Measurements from ENCODE around the gene PSMB7. TPM values are rescaled to one million over a fixed set of nuclear protein-coding genes. Genes with fewer than 3 reads are reported as not detected.
A peak's percentile ranks its signal among the peaks of the same experiment; 100 is the strongest.

The PSMB7 gene
- total RNA-seq, 1 donor from 2014 or later = 142 TPM

DNA sequence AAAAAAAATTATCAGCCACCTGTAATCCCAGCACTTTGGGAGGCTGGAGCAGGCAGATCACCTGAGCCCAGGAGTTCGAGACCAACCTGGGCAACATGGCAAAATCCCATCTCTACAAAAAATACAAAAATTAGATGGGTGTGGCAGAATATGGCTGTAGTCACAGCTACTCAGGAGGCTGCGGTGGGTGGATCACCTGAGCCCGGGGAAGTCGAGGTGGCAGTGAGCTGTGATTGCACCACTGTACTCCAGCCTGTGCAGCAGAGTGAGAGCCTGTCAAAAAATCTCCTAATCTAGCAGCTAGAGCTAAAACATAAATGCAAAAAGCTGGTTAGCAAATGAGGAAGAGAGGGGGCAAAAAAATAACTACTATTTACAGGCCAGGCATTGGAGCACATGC, 12.0 kb downstream of the PSMB7 start:
- no peak for DNase-seq (ENCODE audit: low spot score in 2 of 2, unreplicated experiment in 2 of 2)

DNA sequence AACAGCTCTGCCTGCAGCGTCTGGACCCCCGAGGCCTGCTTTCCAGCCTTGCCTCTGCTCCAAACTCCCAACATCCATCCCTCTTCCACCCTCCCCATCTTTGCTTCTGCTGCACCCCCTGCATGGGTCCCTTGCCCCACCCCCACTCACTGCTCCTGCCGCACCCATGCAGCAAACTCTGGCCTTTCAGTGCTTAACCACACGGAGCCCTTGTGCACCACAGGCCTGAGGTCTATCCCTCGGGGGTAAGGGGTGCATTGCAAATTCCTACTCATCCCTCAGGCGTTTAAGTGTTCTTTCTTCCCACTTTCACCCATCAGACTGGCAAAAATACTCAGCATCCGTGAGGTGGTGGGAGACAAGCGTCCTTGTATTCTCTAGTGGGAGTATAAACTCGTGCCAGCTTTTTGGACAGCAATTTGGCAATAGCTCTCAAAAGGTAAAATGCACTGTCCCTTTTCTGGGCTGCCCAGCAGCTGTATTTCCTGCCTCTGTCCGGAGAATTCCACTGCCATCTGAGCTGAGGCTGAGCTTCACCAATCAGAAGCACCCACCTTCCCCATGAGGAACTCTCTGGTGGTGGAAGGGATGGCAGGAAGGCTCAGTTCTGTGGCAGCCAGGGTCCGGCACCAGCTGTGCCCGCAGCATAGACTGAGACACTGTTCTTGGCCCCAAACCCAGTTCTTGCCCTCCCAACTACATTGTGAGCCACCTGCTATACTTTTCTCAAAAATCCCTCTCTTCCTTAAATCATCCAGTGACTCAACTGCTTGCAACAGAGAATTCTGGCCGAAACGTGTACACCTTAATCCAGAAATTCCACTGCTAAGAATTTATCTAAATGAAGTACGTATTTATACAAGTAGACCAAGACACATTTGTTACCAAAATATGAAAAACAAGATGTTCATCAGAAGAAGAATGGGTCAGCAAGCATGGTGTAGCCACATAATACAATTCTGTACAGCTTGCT, 15.0 kb downstream of the PSMB7 start:
- Mint-ChIP-seq H3K9me3 (no peaks in the 10 kb centered on the region), H3K27ac (no peak overlapping the region), H3K4me3 (no peak overlapping the region), H3K27me3 (ENCODE audit: low read depth) (no peaks in the 10 kb centered on the region), H3K36me3 (peaks cover 16% of the 10 kb centered on the region), H3K4me1 (peaks cover 2% of the 10 kb centered on the region)
- TF ChIP-seq, protein P1, sequence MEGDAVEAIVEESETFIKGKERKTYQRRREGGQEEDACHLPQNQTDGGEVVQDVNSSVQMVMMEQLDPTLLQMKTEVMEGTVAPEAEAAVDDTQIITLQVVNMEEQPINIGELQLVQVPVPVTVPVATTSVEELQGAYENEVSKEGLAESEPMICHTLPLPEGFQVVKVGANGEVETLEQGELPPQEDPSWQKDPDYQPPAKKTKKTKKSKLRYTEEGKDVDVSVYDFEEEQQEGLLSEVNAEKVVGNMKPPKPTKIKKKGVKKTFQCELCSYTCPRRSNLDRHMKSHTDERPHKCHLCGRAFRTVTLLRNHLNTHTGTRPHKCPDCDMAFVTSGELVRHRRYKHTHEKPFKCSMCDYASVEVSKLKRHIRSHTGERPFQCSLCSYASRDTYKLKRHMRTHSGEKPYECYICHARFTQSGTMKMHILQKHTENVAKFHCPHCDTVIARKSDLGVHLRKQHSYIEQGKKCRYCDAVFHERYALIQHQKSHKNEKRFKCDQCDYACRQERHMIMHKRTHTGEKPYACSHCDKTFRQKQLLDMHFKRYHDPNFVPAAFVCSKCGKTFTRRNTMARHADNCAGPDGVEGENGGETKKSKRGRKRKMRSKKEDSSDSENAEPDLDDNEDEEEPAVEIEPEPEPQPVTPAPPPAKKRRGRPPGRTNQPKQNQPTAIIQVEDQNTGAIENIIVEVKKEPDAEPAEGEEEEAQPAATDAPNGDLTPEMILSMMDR (IDR thresholded peaks at IDR 0.05; ENCODE audit: unreplicated experiment) = no peak
- DNase-seq (ENCODE audit: low spot score in 2 of 2, unreplicated experiment in 2 of 2) = no peak

More for the DNA sequence above, 12.0 kb downstream of the PSMB7 start:
- TF ChIP-seq, protein P1 (IDR thresholded peaks at IDR 0.05; ENCODE audit: unreplicated experiment) = no peak
- peaks cover 33% of the 10 kb centered on the region for H3K36me3 Mint-ChIP-seq
- H3K27ac Mint-ChIP-seq = no peak overlapping the region
- H3K9me3 Mint-ChIP-seq = no peaks in the 10 kb centered on the region
- no peak overlapping the region for H3K4me3 Mint-ChIP-seq
- H3K4me1 Mint-ChIP-seq = peaks cover 2% of the 10 kb centered on the region
- no peaks in the 10 kb centered on the region for H3K27me3 Mint-ChIP-seq (ENCODE audit: low read depth)

DNA sequence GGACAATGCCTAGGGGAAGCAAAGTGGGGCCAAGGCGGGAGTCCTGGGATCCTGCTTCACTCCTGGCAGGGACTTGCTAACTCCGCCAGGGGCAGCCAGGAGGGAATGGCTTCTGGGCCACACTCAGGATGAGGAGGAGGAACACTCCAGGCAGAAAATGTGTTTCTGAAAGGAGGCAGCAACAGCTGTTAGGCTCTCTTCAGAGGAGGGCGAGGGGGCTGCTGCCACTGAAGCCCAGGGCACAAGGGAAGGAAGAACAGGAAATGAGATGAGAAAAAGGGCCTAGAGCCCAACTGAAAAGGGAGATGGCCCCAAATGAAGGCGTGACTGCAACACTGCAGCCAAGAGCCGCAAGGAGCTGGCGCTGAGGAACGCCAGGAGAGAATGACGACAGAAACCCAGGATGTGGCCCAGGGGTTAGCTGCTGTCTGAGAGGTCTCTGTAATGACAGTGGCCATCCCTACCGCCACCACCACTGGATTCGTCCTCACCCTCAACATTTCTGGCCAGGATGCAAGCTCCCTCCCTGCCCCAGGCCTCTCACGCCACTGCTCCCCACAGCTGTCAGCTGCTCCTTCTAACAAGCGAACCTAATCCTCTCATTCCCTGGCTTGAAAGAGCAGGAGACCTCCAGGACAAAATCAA, 15.8 kb downstream of the PSMB7 start:
- H3K4me3 Mint-ChIP-seq = no peak overlapping the region
- H3K27me3 Mint-ChIP-seq (ENCODE audit: low read depth) = no peaks in the 10 kb centered on the region
- peak overlapping the region; percentile 5 for H3K27ac Mint-ChIP-seq
- no peak for DNase-seq (ENCODE audit: low spot score in 2 of 2, unreplicated experiment in 2 of 2)
- H3K4me1 Mint-ChIP-seq = peaks cover 2% of the 10 kb centered on the region
- peaks cover 12% of the 10 kb centered on the region for H3K36me3 Mint-ChIP-seq
- TF ChIP-seq, protein P1 (IDR thresholded peaks at IDR 0.05; ENCODE audit: unreplicated experiment) = no peak
- H3K9me3 Mint-ChIP-seq = no peaks in the 10 kb centered on the region

DNA sequence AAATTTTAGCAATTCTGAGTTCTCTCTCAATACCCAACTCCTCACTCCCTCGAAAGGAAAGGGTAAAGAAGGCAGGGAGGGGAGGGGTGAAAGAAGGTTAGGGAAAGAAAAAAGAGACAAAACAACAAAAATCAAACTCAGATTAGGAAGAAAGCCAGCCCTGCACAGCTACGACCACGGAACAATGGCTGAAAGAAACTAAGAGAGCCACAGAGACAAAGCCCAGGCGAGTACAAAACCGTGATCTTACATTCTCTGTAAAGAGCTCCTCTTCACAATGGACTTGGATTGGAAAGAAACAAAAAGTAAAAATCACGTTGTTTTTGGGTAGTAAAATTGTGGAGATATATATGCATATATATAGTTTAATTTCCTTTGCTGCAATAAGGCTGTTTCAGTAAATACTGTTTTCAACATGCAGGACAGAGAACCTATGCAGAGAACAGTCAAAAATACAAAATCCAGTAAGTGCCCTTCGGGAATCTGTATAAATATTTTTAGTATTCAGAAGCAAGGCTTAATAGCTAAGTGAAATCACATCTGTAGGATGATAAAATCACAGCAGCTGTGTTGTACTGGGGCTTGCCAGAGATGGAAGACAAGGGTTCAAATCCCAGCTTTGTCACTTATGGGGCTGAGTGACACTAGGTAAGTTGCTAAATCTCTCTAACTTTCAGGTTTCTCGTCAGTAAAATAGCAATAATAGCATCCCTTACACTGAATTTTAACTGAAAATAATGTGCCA, 16.9 kb downstream of the PSMB7 start:
- Mint-ChIP-seq H3K36me3 (peaks cover 10% of the 10 kb centered on the region), H3K9me3 (no peaks in the 10 kb centered on the region), H3K27me3 (ENCODE audit: low read depth) (no peaks in the 10 kb centered on the region), H3K27ac (no peak overlapping the region), H3K4me1 (peaks cover 2% of the 10 kb centered on the region), H3K4me3 (no peak overlapping the region)
- no peak for DNase-seq (ENCODE audit: low spot score in 2 of 2, unreplicated experiment in 2 of 2)
- TF ChIP-seq, protein P1 (IDR thresholded peaks at IDR 0.05; ENCODE audit: unreplicated experiment) = no peak

DNA sequence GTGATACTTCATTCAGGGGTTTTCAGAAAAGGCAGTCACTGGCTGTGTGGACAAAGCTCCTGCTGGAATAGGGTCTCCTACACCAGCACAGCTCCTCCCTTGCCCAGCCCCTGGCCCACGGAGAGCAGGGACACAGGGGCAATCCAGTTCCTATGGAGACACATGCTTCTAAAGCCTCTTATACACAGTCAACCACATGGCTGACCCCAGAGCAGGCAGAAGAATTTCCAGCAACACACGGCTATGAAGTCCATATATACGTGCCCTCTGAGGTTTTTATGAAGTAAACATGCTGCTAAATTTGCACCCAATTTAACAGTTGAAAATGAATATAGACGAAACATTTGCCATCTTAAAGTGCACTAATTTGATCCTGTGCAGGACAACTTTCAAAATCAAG, 19.4 kb downstream of the PSMB7 start:
- H3K9me3 Mint-ChIP-seq = no peaks in the 10 kb centered on the region
- no peak overlapping the region for H3K27ac Mint-ChIP-seq
- no peak for DNase-seq (ENCODE audit: low spot score in 2 of 2, unreplicated experiment in 2 of 2)
- no peak overlapping the region for H3K4me3 Mint-ChIP-seq
- H3K4me1 Mint-ChIP-seq = peaks cover 11% of the 10 kb centered on the region
- H3K27me3 Mint-ChIP-seq (ENCODE audit: low read depth) = no peaks in the 10 kb centered on the region
- TF ChIP-seq, protein P1 (IDR thresholded peaks at IDR 0.05; ENCODE audit: unreplicated experiment) = no peak
- peaks cover 4% of the 10 kb centered on the region for H3K36me3 Mint-ChIP-seq
